Measurements from ENCODE around the gene ITM2C.

GRCh38 chr2:230864605-230865306 lies at the start of gene ITM2C:
- TF ChIP-seq, protein P1, sequence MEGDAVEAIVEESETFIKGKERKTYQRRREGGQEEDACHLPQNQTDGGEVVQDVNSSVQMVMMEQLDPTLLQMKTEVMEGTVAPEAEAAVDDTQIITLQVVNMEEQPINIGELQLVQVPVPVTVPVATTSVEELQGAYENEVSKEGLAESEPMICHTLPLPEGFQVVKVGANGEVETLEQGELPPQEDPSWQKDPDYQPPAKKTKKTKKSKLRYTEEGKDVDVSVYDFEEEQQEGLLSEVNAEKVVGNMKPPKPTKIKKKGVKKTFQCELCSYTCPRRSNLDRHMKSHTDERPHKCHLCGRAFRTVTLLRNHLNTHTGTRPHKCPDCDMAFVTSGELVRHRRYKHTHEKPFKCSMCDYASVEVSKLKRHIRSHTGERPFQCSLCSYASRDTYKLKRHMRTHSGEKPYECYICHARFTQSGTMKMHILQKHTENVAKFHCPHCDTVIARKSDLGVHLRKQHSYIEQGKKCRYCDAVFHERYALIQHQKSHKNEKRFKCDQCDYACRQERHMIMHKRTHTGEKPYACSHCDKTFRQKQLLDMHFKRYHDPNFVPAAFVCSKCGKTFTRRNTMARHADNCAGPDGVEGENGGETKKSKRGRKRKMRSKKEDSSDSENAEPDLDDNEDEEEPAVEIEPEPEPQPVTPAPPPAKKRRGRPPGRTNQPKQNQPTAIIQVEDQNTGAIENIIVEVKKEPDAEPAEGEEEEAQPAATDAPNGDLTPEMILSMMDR (IDR thresholded peaks at IDR 0.05), result peak in 1 of 3 donors; percentile 31
- no peak for TF ChIP-seq POLR2A (IDR thresholded peaks at IDR 0.05)

All from ovary (tissue), 3 donors.